ENCODE results near the gene HSPD1. TPM values are rescaled to one million over a fixed set of nuclear protein-coding genes. Genes with fewer than 3 reads are reported as not detected.

Gene HSPD1
- 331 TPM for polyA plus RNA-seq (2012; ENCODE audit: insufficient read depth, insufficient read length, low read depth)

GRCh38 chr2:197499594-197500502 lies at the start of gene HSPD1, which contains the start of gene HSPE1:
Gene HSPD1 (minus strand): TSS chr2:197499840. CDS start chr2:197498848, 992 bp downstream.
Gene HSPE1 (plus strand): TSS chr2:197500379. CDS start chr2:197500437, 58 bp downstream.
- H3K4me1 ChIP-seq: no peaks in the 10 kb centered on the region
- H3K9me3 ChIP-seq: no peaks in the 10 kb centered on the region
- peak within 1 kb of the TSS; percentile 98 for H3K4me3 ChIP-seq (ENCODE audit: low read depth, low read length)
- peaks cover 86% of the 10 kb centered on the region for H3K36me3 ChIP-seq
- peak; percentile 98 for DNase-seq
- no peak for TF ChIP-seq CTCF (IDR thresholded peaks at IDR 0.05; ENCODE audit: low read depth, low read length)
- no peaks in the 10 kb centered on the region for H3K27me3 ChIP-seq

GRCh38 chr2:197548582-197548981 lies 48.9 kb upstream of the HSPD1 start:
- no peak for TF ChIP-seq CTCF (IDR thresholded peaks at IDR 0.05; ENCODE audit: low read depth, low read length)
- DNase-seq: no peak
- no peaks in the 10 kb centered on the region for H3K4me1 ChIP-seq
- H3K27me3 ChIP-seq: no peaks in the 10 kb centered on the region
- H3K36me3 ChIP-seq: peaks cover 55% of the 10 kb centered on the region
- no peaks in the 10 kb centered on the region for H3K9me3 ChIP-seq
- no peak overlapping the region for H3K4me3 ChIP-seq (ENCODE audit: low read depth, low read length)

GRCh38 chr2:197547163-197547900 lies 47.7 kb upstream of the HSPD1 start:
- Histone ChIP-seq H3K4me1 (no peaks in the 10 kb centered on the region), H3K4me3 (ENCODE audit: low read depth, low read length) (no peak overlapping the region), H3K36me3 (peaks cover 55% of the 10 kb centered on the region), H3K9me3 (no peaks in the 10 kb centered on the region), H3K27me3 (no peaks in the 10 kb centered on the region)
- no peak for DNase-seq
- TF ChIP-seq CTCF (IDR thresholded peaks at IDR 0.05; ENCODE audit: low read depth, low read length): no peak

GRCh38 chr2:197543206-197543605 lies 43.6 kb upstream of the HSPD1 start:
- Histone ChIP-seq H3K36me3 (peaks cover 53% of the 10 kb centered on the region), H3K27me3 (no peaks in the 10 kb centered on the region), H3K4me1 (no peaks in the 10 kb centered on the region), H3K9me3 (no peaks in the 10 kb centered on the region), H3K4me3 (ENCODE audit: low read depth, low read length) (no peak overlapping the region)
- TF ChIP-seq CTCF (IDR thresholded peaks at IDR 0.05; ENCODE audit: low read depth, low read length): no peak
- no peak for DNase-seq

- H3K9me3 ChIP-seq: no peaks in the 10 kb centered on the region
- H3K27me3 ChIP-seq: no peaks in the 10 kb centered on the region
- H3K36me3 ChIP-seq: peaks cover 49% of the 10 kb centered on the region
- H3K4me3 ChIP-seq (ENCODE audit: low read depth, low read length): no peak overlapping the region
- no peak for DNase-seq
- no peaks in the 10 kb centered on the region for H3K4me1 ChIP-seq
- TF ChIP-seq CTCF (IDR thresholded peaks at IDR 0.05; ENCODE audit: low read depth, low read length): no peak
Observed at GRCh38 chr2:197539734-197540133, 40.1 kb upstream of the HSPD1 start.
